Renal cortical epithelial cell (primary cell): Measurements from ENCODE around the gene HJURP. TPM values are rescaled to one million over a fixed set of nuclear protein-coding genes. Genes with fewer than 3 reads are reported as not detected.
"Not testable (repeated sequence)": the region's sequence is repeated elsewhere in the genome, so short reads cannot be mapped to it uniquely, and the experiment has no call there.

Source experiments
- DNase-seq: peaks from one replicate; pipeline ENCODE4 v3.0.0-alpha.2; 2011; ENCODE audit warnings: low read depth
- total RNA-seq: library from RNA; depleted of rRNA; stranded (reverse); fragments of >200 nt; gene quantifications from 2 replicates; pipeline ENCODE4 v1.2.3, GENCODE V29; 2014

HJURP gene, protein sequence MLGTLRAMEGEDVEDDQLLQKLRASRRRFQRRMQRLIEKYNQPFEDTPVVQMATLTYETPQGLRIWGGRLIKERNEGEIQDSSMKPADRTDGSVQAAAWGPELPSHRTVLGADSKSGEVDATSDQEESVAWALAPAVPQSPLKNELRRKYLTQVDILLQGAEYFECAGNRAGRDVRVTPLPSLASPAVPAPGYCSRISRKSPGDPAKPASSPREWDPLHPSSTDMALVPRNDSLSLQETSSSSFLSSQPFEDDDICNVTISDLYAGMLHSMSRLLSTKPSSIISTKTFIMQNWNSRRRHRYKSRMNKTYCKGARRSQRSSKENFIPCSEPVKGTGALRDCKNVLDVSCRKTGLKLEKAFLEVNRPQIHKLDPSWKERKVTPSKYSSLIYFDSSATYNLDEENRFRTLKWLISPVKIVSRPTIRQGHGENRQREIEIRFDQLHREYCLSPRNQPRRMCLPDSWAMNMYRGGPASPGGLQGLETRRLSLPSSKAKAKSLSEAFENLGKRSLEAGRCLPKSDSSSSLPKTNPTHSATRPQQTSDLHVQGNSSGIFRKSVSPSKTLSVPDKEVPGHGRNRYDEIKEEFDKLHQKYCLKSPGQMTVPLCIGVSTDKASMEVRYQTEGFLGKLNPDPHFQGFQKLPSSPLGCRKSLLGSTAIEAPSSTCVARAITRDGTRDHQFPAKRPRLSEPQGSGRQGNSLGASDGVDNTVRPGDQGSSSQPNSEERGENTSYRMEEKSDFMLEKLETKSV
- 1.1 and 13.0 TPM in 2 replicates for total RNA-seq

DNA sequence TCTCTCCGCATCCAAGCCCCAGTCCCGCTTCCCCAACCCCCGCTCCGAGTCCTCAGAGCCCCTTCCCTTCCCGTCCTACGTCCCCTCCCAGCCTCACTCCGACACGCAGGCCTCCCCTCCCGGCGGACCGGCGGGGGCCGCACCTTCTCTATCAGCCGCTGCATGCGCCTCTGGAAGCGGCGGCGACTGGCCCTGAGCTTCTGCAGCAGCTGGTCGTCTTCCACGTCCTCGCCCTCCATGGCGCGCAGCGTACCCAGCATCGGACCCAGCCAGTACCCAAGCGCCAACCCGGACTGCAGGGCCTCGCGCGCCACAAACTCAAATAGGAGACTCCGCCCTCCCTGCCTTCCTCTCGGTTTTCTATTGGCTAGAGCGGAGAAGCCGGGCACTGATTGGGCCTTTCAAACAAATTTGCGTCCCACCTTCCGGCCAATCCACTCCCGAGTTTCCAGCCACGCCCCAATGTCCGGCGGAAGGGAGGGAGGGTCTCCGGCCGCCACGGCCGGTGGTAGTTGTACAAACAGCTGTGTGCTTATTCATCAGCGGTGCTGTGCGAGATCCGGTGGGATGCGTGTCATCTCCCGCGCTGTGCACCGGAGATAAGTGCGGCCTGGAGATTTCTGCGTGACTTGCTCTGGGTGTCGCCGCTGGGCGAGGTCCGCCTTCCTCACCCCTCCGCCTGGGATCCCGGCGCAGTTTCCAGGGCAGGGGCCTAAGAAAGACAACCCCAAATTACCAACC is at the start of gene HJURP:
TSS of gene HJURP (minus strand) at position 295 of the 741 bp plus-strand sequence. CDS start at position 260, 35 bp downstream.
- DNase-seq, result peak; percentile 93

DNA sequence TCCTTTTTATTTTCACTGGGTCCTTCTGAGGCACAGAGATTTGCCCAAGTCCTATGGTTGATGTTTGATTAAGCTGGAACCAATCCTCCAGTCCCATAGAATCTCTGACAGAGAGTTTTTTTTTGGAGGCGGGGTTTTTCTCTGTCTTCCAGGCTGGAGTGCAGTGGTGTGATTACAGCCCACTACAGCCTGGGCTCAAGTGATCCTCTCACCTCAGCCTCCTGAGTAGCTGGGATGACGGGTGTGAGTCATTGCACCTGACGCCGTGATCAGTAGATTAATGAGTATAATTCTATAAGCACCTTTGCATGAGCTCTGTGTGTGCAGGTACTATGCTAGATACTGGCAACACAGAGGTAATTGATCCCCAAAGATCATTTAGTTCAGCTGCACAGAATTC is 47.5 kb upstream of the HJURP start:
- DNase-seq, result no peak

DNA sequence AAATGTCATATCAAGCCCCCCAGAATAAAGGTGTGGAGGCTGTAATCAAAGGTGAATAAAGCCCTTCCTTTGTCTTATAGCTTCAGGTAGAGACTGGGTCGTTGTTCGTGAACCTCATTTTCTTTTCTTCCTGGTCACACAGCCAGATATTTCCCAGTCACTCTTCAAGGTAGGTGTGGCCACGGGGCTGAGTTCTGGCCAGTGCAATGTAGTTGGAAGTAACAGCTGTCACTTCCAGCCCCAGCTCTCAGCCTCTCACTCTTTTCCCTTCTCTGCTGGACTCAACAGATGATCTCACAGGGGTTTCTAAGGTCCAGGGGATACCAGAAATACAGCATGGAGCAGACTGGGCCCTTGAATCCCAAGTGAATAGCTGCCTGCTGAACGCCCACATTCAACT is 47.0 kb upstream of the HJURP start:
- no peak for DNase-seq

DNA sequence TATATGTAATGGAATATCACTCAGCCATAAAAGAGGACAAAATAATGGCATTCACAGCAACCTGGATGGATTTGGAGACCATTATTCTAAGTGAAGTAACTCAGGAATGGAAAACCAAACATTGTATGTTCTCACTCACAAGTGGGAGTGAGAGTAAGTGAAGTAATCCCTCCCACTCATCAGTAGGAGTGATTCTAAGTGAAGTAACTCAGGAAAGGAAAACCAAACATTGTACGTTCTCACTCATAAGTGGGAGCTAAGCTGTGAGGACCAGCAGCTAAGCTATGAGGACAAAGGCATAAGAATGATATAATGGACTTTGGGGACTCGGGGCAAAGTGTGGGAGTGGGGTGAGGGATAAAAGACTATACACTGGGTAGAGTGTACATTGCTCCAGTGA is 41.9 kb upstream of the HJURP start:
- DNase-seq, result not testable (repeated sequence)

DNA sequence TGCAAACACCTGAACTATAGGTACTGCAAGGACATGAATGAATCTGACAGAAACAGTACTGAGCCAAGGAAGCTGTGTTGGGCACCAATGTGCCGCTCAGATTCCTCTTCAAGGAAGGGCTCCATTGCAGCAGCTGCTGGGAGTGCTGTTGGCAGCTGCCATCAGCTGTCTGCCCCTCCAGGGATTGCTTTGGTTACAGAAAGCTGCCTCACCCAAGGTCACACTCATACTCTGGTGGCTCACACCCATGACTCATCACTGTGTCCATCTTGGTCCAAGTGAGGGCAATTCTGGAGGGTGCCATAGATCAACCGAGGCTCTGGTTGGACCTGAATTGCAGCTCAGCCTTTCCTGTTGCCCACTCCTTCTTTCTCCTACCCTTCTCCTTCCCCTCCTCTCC is 38.5 kb upstream of the HJURP start:
- no peak for DNase-seq

DNA sequence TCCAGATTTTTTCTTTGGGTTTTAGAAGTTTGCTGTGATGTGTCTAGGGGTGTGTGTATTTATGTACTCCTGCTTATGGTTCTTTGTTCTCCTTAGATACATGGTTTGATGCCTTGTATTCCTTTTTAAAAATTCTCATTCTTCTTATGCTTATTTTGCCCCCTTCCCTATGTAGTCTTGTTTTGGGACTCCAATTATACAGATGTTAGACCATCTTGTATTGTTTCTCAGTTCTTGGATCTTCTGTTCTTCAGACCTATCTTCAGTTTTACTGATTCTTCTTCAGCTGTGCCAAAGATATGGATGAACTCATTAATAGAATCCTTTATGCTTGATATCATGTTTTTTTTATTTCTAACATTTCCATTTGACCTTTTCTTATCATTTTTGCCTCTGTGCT is 28.0 kb upstream of the HJURP start:
- no peak for DNase-seq

DNA sequence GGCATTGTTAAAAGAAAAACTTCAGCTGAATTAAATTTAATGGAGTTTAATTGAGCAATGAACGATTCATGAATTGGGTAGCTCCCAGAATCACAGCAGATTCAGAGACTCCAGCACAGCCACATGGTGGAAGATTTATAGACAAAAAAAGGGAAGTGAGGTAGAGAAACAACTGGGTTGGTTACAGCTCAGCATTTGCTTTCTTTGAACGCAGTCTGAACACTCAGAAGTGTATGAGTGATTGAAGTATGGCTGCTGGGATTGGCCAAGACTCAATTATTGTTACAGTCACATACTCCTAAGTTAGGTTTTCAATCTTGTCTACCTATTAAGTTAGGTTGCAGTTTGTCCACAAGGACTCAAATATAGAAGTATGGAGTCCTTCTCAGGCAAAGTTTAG is 17.8 kb upstream of the HJURP start:
- not testable (repeated sequence) for DNase-seq

DNA sequence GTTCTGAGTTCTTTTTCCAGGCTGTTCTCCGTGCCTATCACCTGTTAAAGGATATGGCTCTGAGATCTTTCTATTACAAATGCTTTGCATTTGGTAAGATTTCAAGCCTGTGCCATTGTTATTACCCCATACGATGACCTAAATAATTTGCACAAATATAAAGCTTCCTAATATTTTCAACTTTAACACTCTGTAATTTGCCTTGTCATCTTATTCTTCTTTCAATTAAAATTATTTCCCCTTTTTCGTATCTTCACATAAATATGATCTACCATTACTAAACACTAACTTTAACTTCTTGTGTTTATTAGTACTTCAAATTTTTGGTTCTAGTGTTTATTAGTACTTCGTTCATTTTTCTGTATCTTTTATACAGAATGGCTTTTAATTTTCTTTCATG is 17.1 kb upstream of the HJURP start:
- no peak for DNase-seq

DNA sequence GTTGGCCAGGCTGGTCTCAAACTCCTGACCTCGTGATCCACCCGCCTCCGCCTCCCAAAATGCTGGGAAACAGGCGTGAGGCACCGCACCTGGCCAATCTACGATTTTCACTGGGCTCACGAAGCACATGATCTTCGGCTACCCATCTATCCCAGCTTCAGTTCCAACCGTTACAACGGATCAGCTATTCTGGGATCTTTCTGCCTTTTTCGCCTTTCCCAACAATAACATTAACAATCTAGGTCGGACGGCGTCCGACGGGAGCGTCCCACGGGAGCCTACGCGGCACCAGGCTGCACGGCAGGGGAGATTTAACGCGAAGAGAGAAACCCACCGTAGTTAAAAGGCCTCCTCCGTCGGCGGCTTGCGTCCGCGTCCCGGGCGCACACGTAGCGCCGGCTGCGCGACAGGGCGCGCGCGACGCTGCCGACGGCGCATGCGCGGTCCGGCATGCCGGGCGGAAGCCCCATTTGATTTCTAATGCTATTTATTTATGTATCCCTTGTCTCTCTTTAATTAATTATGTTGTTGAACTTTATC is 13.7 kb upstream of the HJURP start, which contains the start of gene MSL3B:
TSS of gene MSL3B (minus strand) at position 394 of the 540 bp plus-strand sequence.
- DNase-seq, result no peak

DNA sequence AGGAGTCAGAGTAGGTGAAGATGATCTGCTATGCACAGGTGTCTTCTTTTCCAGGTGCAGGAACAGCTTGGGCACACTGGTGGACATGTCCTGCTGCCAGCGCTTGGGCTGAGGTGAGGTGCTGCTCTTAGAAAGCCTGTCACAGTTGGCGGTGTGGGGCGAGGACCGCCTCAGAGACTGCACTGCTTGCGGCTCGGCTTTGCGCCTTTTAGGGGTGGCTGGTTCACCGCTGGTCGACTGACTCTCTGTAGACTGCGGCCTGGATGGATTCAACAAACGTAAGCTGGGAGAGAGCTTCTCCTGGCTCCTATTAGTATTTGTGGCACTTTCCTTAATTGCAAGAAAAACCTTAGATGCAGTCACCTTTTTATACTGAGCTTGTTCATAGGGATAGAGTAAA is 12.1 kb upstream of the HJURP start:
- DNase-seq, result no peak

DNA sequence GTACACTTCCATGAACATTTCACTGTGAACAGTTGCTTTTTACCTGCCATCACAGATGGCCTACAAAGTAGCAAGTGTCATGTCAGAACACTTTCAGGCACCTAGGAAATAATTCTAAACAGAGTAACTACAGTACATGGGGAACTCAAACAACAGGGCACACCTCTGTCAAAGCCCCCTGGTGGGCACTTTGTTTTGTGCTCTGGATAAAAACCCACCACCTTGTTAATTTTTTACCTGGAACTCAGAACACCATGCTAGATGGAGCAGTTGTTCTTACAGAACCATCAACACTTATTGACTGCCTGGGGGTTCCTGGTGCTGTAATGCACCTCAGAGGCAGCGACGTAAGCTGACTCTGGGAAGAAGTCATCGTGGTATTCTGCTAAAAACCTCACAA is 11.5 kb upstream of the HJURP start:
- DNase-seq, result no peak

DNA sequence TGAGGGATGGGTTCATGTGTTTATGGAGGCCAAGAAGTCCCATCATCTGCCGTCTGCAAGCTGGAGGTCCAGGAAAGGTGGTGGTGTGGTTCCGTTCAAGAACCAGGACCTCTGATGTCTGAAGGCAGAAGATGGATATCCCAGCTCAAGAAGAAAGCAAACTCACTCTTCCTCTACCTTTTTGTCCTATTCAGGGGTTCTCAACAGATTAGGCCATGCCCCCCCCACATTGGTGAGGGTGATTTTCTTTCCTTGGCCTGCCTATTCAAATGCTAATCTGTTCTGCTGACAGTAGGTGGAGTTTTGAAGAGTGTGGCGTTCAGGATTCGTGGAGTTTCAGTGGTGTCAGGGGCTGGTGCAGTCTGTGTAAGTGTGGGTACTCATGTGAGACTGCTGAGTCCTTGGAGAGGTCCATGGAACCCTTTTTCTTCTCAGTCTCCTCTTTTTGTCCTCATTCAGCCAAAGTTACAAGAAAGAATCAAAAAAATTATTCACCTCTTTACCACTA is 8.0 kb upstream of the HJURP start:
- no peak for DNase-seq

DNA sequence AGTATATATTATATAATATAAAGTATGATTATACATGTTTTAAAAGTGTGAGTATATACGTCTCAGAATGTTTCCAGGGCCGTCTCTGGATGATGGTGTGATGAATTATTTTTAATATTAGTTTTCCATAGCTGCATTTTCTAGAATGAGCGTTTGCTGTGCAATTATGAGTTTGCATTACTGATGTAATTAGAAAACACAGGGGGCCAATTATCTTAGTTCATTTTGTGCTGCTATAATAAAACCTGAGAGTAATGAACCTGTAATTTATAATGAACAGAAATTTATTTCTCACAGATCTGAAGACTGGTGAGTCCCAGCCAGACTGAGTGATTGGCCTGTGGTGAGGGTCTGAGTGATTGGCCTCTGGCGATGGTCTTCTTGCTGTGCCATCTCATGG is 4.0 kb upstream of the HJURP start:
- no peak for DNase-seq

DNA sequence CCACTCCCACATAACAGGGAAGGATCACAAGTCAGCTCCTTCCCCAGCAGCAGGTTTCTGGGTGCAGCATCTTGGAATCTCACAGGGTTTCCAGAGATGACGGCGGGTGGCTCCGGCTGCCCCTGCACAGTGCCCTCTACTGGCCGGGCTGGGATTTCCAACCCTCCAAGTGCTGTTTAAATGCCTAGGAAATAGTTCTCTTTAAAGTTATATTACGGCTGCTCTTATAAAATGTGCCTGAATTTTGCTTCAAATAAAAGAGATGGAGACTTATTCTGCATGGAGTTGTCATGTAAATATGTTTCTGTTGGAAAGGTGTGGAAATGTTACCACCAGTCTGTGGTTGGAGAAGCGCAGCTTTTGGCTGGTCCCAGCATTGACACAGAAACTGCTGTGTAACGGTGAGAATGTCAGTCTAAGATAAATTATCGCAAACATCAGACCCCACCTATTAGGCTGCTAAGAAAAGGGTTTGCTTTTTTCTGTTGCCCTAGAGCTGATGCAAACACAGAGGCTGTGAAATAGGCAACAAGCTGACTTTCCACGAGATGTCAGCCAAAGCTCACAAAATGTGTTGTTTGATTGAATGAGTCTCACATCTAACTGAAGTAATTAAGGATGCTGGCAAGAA is 3.3 kb upstream of the HJURP start:
- peak; percentile 10 for DNase-seq

DNA sequence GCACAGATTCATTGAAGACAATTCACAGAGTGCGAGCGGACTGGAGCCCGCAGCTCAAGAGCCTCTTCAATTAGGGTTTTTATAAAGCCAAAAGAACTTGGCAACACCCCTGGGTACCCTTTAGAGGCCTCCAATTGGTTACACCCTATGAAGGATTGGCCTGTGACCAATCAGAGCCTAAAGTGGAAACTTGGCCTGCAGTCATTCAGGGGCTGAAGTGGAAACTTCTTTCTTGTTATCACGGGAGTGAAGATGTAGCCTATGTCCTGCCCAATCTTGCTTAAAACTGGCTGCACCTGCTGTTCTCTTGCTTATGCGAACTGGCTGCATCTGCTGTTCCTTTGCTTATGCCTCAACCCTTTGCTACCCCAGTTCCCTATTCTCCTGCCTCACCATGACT is 1.8 kb upstream of the HJURP start:
- DNase-seq, result no peak

DNA sequence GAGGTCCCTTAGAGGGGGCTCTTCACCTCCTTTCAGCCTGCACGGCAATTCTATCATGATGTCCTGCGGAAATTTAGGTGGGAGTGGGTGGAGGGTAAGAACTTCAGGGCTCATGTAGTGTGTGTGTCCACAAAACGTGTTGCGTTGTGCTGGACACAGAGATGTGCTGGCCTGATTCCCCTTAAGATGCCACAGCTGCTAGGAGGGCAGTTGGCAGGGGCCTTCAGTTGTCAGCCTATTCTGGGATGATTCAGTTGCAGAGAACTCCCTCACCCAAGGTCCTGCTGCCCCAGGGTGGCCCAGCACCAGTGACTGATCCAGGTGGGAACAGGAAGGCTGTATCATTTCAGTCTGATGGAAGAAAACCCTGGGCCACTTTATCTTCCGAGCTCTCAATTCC is 1.0 kb upstream of the HJURP start:
- DNase-seq, result no peak

DNA sequence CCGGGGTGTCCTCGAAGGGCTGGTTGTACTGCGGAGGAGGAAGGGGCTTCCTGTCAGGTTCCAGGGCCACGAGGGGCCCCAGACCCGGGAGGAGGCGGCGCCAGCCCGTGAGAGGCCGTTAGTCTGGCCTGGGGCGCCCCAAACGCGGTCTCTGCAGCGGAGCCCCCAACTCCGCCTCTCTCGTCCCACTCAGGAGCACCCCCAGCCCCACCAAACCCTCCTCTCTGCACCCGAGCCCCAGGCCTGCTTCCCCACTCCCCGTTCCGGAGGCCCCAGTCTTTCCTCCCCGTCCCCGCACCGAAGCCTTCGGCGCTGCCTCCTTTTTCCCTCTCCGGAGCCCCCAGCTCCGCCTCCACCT is 473 bp downstream of the HJURP start:
- no peak for DNase-seq

DNA sequence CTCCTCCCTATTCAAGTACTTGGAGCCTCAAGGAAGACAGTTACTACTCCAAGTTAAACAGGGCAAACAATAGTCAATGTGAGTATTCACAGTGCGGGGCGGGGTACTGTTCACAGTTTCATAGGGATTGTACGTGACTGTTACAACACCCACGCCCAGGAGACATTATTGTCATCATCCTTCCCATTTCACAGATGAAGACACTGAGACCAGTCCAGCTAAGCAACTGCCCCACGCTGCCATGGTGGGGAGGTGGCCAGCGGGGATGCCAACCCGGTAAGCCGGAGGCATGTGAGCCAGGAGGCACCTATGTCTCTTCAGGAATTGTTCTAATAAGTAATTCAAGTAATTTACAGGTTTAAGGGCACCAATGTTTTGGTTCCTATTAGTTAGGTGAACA is 982 bp downstream of the HJURP start:
- DNase-seq, result no peak

DNA sequence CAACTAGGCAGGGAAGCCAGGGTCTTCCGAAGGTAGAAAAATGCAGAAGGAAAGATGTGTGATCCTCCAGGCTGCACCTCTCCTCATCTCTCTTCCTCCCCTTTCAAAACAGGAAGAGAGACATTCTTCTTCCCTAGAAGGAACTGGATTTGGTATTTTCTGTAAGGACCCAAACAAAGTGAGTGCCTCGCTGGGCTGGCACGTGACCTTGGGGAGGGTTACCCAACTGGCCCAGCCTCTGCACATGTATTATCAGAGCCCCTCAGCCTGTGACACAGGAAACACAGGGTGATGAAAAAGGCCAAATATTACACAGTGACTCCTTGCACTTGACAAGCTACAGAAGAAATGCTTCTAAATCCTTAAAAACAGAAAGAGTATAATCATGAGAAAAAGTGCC is 2.3 kb downstream of the HJURP start:
- DNase-seq, result no peak

DNA sequence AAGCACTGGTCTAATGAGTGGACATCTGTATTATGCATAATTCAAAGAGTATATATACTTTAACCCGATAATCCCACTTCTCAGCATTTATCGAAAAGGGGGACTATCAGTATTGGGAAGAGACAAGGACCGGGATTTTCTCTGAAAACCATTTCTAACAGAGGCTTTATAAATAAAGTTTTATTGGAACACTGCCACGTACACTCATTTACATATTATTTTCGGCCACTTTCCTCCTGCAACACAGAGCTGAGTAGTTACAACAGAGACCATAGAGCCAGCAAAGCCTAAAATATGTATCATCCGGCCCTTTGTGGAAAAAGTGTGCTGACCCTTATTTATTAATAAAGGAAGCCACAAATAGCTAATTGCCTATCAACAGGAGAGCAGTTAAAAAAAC is 3.2 kb downstream of the HJURP start:
- no peak for DNase-seq

DNA sequence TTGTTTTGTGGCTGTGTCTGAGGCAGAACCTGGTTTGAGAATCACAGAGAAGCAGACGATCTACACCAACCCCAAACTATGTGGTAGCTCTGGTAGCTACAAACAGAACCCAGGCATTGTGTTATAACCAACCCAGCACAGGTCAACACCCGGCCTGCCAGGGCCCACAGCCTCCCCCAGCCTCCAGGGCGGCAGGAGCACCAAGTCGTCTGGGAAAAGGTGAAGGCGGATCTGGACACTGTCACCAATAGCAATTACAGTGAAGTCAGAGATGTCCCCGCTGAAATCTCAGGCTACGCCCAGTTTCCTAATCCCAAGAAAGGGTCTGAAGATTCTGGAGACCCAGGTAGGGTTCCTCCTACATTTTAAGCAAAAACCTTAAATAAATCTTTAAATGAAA is 3.6 kb downstream of the HJURP start:
- no peak for DNase-seq
